ENCODE results near the gene PTPN4.

The PTPN4 gene

GRCh38 chr2:119897736-119898395 is 138.1 kb downstream of the PTPN4 start:
- DNase-seq (ENCODE audit: low read depth), result no peak
- H3K4me3 ChIP-seq (ENCODE audit: low read depth, low read length), result no peak overlapping the region
- TF ChIP-seq CTCF (conservative IDR thresholded peaks at IDR 0.05; ENCODE audit: low read depth, low read length), result no peak

- no peak for TF ChIP-seq CTCF (conservative IDR thresholded peaks at IDR 0.05; ENCODE audit: low read depth, low read length)
- no peak overlapping the region for H3K4me3 ChIP-seq (ENCODE audit: low read depth, low read length)
- DNase-seq (ENCODE audit: low read depth), result no peak
Observed at GRCh38 chr2:119901013-119901412, 141.3 kb downstream of the PTPN4 start.

- no peak overlapping the region for H3K4me3 ChIP-seq (ENCODE audit: low read depth, low read length)
- TF ChIP-seq CTCF (conservative IDR thresholded peaks at IDR 0.05; ENCODE audit: low read depth, low read length), result no peak
- DNase-seq (ENCODE audit: low read depth), result no peak
Observed at GRCh38 chr2:119910566-119910965, 150.8 kb downstream of the PTPN4 start.

GRCh38 chr2:119914266-119914665 is 154.5 kb downstream of the PTPN4 start:
- H3K4me3 ChIP-seq (ENCODE audit: low read depth, low read length), result no peak overlapping the region
- no peak for TF ChIP-seq CTCF (conservative IDR thresholded peaks at IDR 0.05; ENCODE audit: low read depth, low read length)
- peak; percentile 6 for DNase-seq (ENCODE audit: low read depth)

- no peak for DNase-seq (ENCODE audit: low read depth)
- H3K4me3 ChIP-seq (ENCODE audit: low read depth, low read length), result no peak overlapping the region
- no peak for TF ChIP-seq CTCF (conservative IDR thresholded peaks at IDR 0.05; ENCODE audit: low read depth, low read length)
Observed at GRCh38 chr2:119921825-119922224, 162.1 kb downstream of the PTPN4 start.

- TF ChIP-seq CTCF (conservative IDR thresholded peaks at IDR 0.05; ENCODE audit: low read depth, low read length), result no peak
- H3K4me3 ChIP-seq (ENCODE audit: low read depth, low read length), result no peak overlapping the region
- DNase-seq (ENCODE audit: low read depth), result no peak
Observed at GRCh38 chr2:119922699-119923098, 163.0 kb downstream of the PTPN4 start.

- H3K4me3 ChIP-seq (ENCODE audit: low read depth, low read length), result no peak overlapping the region
- TF ChIP-seq CTCF (conservative IDR thresholded peaks at IDR 0.05; ENCODE audit: low read depth, low read length), result no peak
- peak; percentile 8 for DNase-seq (ENCODE audit: low read depth)
Observed at GRCh38 chr2:119929537-119929936, 169.8 kb downstream of the PTPN4 start.

Data from choroid plexus epithelial cell (primary cell).